Stimulated activated CD4-positive, alpha-beta T cell treated with anti-CD3 and anti-CD28 coated beads, Interleukin-1b, Interleukin-23, amount 100 ng/mL, for 4 hours (primary cell): ENCODE results near the gene NSMCE3.

Experiments used
- DNase-seq, 2 donors: peaks; one replicate each; pipeline ENCODE4 v3.0.0-alpha.2; 2020; ENCODE audit warnings: low read depth in 2 of 2

Gene NSMCE3

DNA sequence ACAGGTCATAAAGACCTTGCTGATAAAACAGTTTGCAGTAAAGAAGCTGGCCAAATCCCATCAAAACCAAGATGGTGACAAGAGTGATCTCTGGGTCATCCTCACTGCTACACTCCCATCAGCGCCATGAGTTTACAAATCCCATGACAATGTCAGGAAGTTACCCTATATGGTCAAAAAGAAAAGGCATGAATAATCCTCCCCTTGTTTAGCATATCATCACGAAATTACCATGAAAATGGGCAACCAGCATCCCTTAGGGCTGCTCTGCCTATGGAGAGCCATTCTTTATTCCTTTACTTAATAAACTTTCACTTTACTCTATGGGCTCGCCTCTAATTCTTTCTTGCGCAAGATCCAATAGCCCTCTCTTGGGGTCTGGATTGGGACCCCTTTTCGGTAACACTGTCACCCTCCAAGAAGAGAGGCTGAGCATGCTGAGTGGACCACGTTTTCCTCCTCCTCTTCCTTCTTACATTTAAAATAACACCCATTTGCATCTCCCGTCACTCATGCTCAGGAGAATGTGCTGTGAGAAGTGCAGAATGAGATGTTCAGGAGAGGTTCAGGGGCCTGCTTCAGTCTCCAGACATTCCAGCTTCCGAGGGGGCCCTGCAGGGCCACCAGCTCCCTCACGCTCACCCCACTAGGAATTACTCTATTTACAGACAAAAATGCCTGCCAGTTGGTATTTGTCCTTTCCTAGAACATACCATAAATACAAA, 47.3 kb downstream of the NSMCE3 start:
- DNase-seq, result no peak

GRCh38 chr15:29220852-29221251, 48.8 kb downstream of the NSMCE3 start:
- no peak for DNase-seq

GRCh38 chr15:29216955-29217354, 52.7 kb downstream of the NSMCE3 start:
- no peak for DNase-seq
